ENCODE measurements around the gene SHISA3. TPM values are rescaled to one million over a fixed set of nuclear protein-coding genes. Genes with fewer than 3 reads are reported as not detected.

SHISA3 gene
- total and polyA plus RNA-seq, 2 of the 13 experiments (the other 11 are each of a cell fraction or from before 2014, with no cell fraction given): not detected

DNA sequence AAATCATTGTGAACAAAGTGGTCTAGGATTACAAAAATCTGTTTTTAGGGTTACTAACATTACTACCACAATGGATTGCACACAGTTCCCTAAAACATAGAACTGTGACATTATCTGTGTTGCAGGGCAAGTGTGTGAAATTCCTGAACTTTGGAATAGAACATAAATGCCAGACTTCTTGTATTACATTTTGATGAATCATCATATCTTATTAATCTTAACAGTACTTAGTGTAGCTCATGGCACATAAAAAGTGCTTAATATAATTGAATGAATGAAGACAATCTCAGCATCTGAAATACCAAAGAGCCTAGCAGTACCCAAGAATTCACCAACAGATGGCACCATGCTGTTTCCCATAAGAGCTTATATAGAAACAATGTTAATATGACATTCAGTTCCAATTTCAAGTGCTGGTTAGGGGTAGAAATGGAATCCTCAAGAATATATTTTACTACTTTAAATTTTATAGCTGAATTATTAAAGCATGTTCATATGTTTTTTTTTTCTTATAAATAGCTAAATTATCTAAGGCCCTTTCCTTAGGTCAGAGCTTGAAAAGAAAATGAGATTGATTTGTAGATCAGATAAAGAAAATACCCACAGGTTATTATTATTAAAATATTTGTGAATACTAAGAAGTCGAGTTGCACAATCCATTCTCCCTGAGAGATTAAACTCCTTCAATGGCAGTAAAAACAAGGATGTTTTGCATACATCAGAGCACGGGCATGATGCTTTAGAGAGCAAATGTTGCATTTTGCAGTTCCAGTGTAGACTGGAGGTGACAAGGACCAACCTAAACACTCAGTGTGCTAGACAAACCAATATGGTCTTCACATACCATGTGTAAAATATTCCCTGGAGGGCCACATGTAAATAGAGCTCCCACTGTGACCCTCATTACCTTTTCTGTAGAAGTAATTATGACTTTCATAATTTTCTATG lies 25.7 kb upstream of the SHISA3 start:
- BruUV-seq (replicated peaks): no TSS peak
- no peak overlapping the region for H3K27ac ChIP-seq (ENCODE audit: extremely low read length, insufficient read depth, low read length)
- no peak overlapping the region for H2AFZ ChIP-seq (ENCODE audit: low read length)
- DNase-seq (ENCODE audit: low spot score) (peak; percentile 19), FAIRE-seq (no peak), ATAC-seq (peak; percentile 52; the same call in 1 of the 3 replicates)
- WGBS (ENCODE audit: low lambda C conversion rate): 9% methylated on average over 2 of the region's 2 CpGs
- in situ Hi-C loops (cut with HindIII; ENCODE audit: extremely low pct_ligation_motif_present, low pct_unique_long_range_greater_than_20kb) (no loop called here), intact Hi-C loops (cut with micrococcal nuclease; ENCODE audit: unreplicated experiment) (loop anchor here (1.0 kb wide), 2 partner anchors 149 to 494 kb away; no protein-coding TSS in a partner anchor)
- no peak overlapping the region for H3K4me2 ChIP-seq (ENCODE audit: low read depth, low read length)
- H3K4me1 ChIP-seq (ENCODE audit: insufficient read depth, low read length): no peaks in the 10 kb centered on the region
- H3K9ac ChIP-seq (ENCODE audit: insufficient read depth, low read depth, low read length): no peak overlapping the region
- no peaks in the 10 kb centered on the region for H3K36me3 ChIP-seq (replicated peaks in 1 of 2; ENCODE audit: control insufficient read depth in 1 of 2, insufficient read depth in 2 of 2, low read length in 2 of 2)
- no peaks in the 10 kb centered on the region for H3K79me2 ChIP-seq (ENCODE audit: insufficient read depth, low read length)
- ChIA-PET POLR2A (no interaction called here), CTCF (ENCODE audit: low intra/inter-chr PET ratio, low total read pairs) (interaction anchor here (2.3 kb wide), 1 partner anchor 148 kb away, joined by 13 read pairs; no protein-coding TSS in a partner anchor)
- no peaks in the 10 kb centered on the region for H3K9me3 ChIP-seq (ENCODE audit: low read length)
- no peak overlapping the region for H3K4me3 ChIP-seq (replicated peaks in 1 of 3; ENCODE audit: insufficient read depth in 1 of 3, low read depth in 2 of 3, low read length in 3 of 3)
- H3K27me3 ChIP-seq (ENCODE audit: control insufficient read depth in 1 of 2, insufficient read depth in 2 of 2, low read length in 2 of 2): no peaks in the 10 kb centered on the region
- no peaks in the 10 kb centered on the region for H4K20me1 ChIP-seq (ENCODE audit: insufficient read depth, low read length)
- TF ChIP-seq SMC3 (IDR thresholded peaks at IDR 0.05; ENCODE audit: low read length) (peak; percentile 37; the same call in 1 of the 2 replicates), STAG1 (CRISPR knock-in tag; IDR thresholded peaks at IDR 0.05) (peak; percentile 45), ZFP36L1 (CRISPR knock-in tag; IDR thresholded peaks at IDR 0.05) (no peak), ZFP36L2 (CRISPR knock-in tag; IDR thresholded peaks at IDR 0.05) (no peak), MAFK (conservative IDR thresholded peaks at IDR 0.05 in 1 of 2, IDR thresholded peaks at IDR 0.05 in 1 of 2; ENCODE audit: low read length in 2 of 2) (peak; percentile 90 to 94), ZSCAN31 (CRISPR knock-in tag; IDR thresholded peaks at IDR 0.05; ENCODE audit: low read depth) (no peak)
- TF ChIP-seq, protein P1, sequence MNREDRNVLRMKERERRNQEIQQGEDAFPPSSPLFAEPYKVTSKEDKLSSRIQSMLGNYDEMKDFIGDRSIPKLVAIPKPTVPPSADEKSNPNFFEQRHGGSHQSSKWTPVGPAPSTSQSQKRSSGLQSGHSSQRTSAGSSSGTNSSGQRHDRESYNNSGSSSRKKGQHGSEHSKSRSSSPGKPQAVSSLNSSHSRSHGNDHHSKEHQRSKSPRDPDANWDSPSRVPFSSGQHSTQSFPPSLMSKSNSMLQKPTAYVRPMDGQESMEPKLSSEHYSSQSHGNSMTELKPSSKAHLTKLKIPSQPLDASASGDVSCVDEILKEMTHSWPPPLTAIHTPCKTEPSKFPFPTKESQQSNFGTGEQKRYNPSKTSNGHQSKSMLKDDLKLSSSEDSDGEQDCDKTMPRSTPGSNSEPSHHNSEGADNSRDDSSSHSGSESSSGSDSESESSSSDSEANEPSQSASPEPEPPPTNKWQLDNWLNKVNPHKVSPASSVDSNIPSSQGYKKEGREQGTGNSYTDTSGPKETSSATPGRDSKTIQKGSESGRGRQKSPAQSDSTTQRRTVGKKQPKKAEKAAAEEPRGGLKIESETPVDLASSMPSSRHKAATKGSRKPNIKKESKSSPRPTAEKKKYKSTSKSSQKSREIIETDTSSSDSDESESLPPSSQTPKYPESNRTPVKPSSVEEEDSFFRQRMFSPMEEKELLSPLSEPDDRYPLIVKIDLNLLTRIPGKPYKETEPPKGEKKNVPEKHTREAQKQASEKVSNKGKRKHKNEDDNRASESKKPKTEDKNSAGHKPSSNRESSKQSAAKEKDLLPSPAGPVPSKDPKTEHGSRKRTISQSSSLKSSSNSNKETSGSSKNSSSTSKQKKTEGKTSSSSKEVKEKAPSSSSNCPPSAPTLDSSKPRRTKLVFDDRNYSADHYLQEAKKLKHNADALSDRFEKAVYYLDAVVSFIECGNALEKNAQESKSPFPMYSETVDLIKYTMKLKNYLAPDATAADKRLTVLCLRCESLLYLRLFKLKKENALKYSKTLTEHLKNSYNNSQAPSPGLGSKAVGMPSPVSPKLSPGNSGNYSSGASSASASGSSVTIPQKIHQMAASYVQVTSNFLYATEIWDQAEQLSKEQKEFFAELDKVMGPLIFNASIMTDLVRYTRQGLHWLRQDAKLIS (CRISPR knock-in tag; IDR thresholded peaks at IDR 0.05): no peak
- TF ChIP-seq, protein P2, sequence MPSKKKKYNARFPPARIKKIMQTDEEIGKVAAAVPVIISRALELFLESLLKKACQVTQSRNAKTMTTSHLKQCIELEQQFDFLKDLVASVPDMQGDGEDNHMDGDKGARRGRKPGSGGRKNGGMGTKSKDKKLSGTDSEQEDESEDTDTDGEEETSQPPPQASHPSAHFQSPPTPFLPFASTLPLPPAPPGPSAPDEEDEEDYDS (CRISPR knock-in tag; IDR thresholded peaks at IDR 0.05): no peak
- TF ChIP-seq, protein P3, sequence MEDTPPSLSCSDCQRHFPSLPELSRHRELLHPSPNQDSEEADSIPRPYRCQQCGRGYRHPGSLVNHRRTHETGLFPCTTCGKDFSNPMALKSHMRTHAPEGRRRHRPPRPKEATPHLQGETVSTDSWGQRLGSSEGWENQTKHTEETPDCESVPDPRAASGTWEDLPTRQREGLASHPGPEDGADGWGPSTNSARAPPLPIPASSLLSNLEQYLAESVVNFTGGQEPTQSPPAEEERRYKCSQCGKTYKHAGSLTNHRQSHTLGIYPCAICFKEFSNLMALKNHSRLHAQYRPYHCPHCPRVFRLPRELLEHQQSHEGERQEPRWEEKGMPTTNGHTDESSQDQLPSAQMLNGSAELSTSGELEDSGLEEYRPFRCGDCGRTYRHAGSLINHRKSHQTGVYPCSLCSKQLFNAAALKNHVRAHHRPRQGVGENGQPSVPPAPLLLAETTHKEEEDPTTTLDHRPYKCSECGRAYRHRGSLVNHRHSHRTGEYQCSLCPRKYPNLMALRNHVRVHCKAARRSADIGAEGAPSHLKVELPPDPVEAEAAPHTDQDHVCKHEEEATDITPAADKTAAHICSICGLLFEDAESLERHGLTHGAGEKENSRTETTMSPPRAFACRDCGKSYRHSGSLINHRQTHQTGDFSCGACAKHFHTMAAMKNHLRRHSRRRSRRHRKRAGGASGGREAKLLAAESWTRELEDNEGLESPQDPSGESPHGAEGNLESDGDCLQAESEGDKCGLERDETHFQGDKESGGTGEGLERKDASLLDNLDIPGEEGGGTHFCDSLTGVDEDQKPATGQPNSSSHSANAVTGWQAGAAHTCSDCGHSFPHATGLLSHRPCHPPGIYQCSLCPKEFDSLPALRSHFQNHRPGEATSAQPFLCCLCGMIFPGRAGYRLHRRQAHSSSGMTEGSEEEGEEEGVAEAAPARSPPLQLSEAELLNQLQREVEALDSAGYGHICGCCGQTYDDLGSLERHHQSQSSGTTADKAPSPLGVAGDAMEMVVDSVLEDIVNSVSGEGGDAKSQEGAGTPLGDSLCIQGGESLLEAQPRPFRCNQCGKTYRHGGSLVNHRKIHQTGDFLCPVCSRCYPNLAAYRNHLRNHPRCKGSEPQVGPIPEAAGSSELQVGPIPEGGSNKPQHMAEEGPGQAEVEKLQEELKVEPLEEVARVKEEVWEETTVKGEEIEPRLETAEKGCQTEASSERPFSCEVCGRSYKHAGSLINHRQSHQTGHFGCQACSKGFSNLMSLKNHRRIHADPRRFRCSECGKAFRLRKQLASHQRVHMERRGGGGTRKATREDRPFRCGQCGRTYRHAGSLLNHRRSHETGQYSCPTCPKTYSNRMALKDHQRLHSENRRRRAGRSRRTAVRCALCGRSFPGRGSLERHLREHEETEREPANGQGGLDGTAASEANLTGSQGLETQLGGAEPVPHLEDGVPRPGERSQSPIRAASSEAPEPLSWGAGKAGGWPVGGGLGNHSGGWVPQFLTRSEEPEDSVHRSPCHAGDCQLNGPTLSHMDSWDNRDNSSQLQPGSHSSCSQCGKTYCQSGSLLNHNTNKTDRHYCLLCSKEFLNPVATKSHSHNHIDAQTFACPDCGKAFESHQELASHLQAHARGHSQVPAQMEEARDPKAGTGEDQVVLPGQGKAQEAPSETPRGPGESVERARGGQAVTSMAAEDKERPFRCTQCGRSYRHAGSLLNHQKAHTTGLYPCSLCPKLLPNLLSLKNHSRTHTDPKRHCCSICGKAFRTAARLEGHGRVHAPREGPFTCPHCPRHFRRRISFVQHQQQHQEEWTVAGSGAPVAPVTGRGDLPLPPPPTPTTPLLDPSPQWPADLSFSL (CRISPR knock-in tag; IDR thresholded peaks at IDR 0.05): no peak
- TF ChIP-seq, protein P4, sequence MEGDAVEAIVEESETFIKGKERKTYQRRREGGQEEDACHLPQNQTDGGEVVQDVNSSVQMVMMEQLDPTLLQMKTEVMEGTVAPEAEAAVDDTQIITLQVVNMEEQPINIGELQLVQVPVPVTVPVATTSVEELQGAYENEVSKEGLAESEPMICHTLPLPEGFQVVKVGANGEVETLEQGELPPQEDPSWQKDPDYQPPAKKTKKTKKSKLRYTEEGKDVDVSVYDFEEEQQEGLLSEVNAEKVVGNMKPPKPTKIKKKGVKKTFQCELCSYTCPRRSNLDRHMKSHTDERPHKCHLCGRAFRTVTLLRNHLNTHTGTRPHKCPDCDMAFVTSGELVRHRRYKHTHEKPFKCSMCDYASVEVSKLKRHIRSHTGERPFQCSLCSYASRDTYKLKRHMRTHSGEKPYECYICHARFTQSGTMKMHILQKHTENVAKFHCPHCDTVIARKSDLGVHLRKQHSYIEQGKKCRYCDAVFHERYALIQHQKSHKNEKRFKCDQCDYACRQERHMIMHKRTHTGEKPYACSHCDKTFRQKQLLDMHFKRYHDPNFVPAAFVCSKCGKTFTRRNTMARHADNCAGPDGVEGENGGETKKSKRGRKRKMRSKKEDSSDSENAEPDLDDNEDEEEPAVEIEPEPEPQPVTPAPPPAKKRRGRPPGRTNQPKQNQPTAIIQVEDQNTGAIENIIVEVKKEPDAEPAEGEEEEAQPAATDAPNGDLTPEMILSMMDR (CRISPR knock-in tag; IDR thresholded peaks at IDR 0.05): peak; percentile 45

All from HepG2 (cell line).